ENCODE data around the gene YTHDF1.

The YTHDF1 gene

GRCh38 chr20:63208346-63208909 is 7.5 kb downstream of the YTHDF1 start:
- DNase-seq (ENCODE audit: low spot score) = no peak

GRCh38 chr20:63206878-63207277 is 9.1 kb downstream of the YTHDF1 start:
- no peak for DNase-seq (ENCODE audit: low spot score)

GRCh38 chr20:63205896-63206295 is 10.0 kb downstream of the YTHDF1 start:
- DNase-seq (ENCODE audit: low spot score) = no peak

GRCh38 chr20:63204362-63204761 is 11.6 kb downstream of the YTHDF1 start:
- no peak for DNase-seq (ENCODE audit: low spot score)

- DNase-seq (ENCODE audit: low spot score) = no peak
Observed at GRCh38 chr20:63202811-63203526, 13.0 kb downstream of the YTHDF1 start.

- no peak for DNase-seq (ENCODE audit: low spot score)
Observed at GRCh38 chr20:63202021-63202420, 13.9 kb downstream of the YTHDF1 start.

GRCh38 chr20:63198606-63199005 is 17.3 kb downstream of the YTHDF1 start:
- DNase-seq (ENCODE audit: low spot score) = no peak

GRCh38 chr20:63196768-63197470 is 19.0 kb downstream of the YTHDF1 start:
- no peak for DNase-seq (ENCODE audit: low spot score)

- no peak for DNase-seq (ENCODE audit: low spot score)
Observed at GRCh38 chr20:63194797-63195173, 21.1 kb downstream of the YTHDF1 start.

- DNase-seq (ENCODE audit: low spot score) = no peak
Observed at GRCh38 chr20:63194007-63194796, 21.7 kb downstream of the YTHDF1 start.

- DNase-seq (ENCODE audit: low spot score) = no peak
Observed at GRCh38 chr20:63192721-63193120, 23.2 kb downstream of the YTHDF1 start.

- peak; percentile 91 for DNase-seq (ENCODE audit: low spot score)
Observed at GRCh38 chr20:63191400-63191799, 24.5 kb downstream of the YTHDF1 start.

- DNase-seq (ENCODE audit: low spot score) = no peak
Observed at GRCh38 chr20:63190828-63191227, 25.1 kb downstream of the YTHDF1 start.

GRCh38 chr20:63189846-63190559 is 25.9 kb downstream of the YTHDF1 start:
- no peak for DNase-seq (ENCODE audit: low spot score)

- DNase-seq (ENCODE audit: low spot score) = no peak
Observed at GRCh38 chr20:63189322-63189642, 26.6 kb downstream of the YTHDF1 start.

GRCh38 chr20:63188641-63189321 is 27.1 kb downstream of the YTHDF1 start:
- no peak for DNase-seq (ENCODE audit: low spot score)

- DNase-seq (ENCODE audit: low spot score) = no peak
Observed at GRCh38 chr20:63188159-63188442, 27.8 kb downstream of the YTHDF1 start.

GRCh38 chr20:63187338-63188158 is 28.4 kb downstream of the YTHDF1 start:
- no peak for DNase-seq (ENCODE audit: low spot score)

GRCh38 chr20:63186528-63187316 is 29.2 kb downstream of the YTHDF1 start:
- DNase-seq (ENCODE audit: low spot score) = peak; percentile 44

GRCh38 chr20:63186084-63186483 is 29.8 kb downstream of the YTHDF1 start:
- no peak for DNase-seq (ENCODE audit: low spot score)

Measured in LoVo (cell line).